HepG2 (cell line): ENCODE results near the gene OGFOD3. TPM values are rescaled to one million over a fixed set of nuclear protein-coding genes. Genes with fewer than 3 reads are reported as not detected.

Experiments
- ATF2 ChIP-seq: sonication (generic); formaldehyde crosslinking; IDR thresholded peaks from 2 replicates; pipeline ENCODE4 v1.4.0; 2020; ENCODE audit warnings: missing genetic modification reagents
- BRD4 ChIP-seq: sonication (generic); formaldehyde crosslinking; IDR thresholded peaks from 2 replicates; pipeline ENCODE4 v1.4.0; 2020; ENCODE audit warnings: missing genetic modification reagents
- FOXJ3 ChIP-seq: sonication (generic); formaldehyde crosslinking; IDR thresholded peaks from 2 replicates; pipeline ENCODE4 v1.4.0; 2020; ENCODE audit warnings: missing genetic modification reagents, mild to moderate bottlenecking, borderline replicate concordance
- JUNB ChIP-seq: sonication (generic); formaldehyde crosslinking; IDR thresholded peaks from 2 replicates; pipeline ENCODE4 v1.8.0; 2022; ENCODE audit warnings: missing genetic modification reagents, mild to moderate bottlenecking, borderline replicate concordance
- NFYB ChIP-seq: sonication (generic); formaldehyde crosslinking; IDR thresholded peaks from 2 replicates; pipeline ENCODE4 v1.4.0; 2020; ENCODE audit warnings: missing genetic modification reagents
- NR2C2 ChIP-seq: sonication (generic); formaldehyde crosslinking; IDR thresholded peaks from 2 replicates; pipeline ENCODE4 v1.4.0; 2020; ENCODE audit warnings: missing genetic modification reagents, mild to moderate bottlenecking, moderate library complexity, borderline replicate concordance
- RAD51 ChIP-seq: fragments of 450-650 bp; IDR thresholded peaks from 2 replicates; pipeline ENCODE4 v1.6.1; 2016; ENCODE audit warnings: borderline replicate concordance
- RCOR2 ChIP-seq: IDR thresholded peaks from 2 replicates; pipeline ENCODE4 v1.6.1; 2016; ENCODE audit warnings: missing biosample characterization, missing genetic modification reagents
- RELA ChIP-seq: sonication (generic); formaldehyde crosslinking; IDR thresholded peaks from 2 replicates; pipeline ENCODE4 v1.4.0; 2020; ENCODE audit warnings: missing genetic modification reagents
- SP1 ChIP-seq, 2 experiments: fragments of 450-650 bp in 1 of 2; sonication (generic) in 1 of 2; formaldehyde crosslinking in 1 of 2; IDR thresholded peaks; 2 replicates each; pipeline versions ENCODE4 v1.4.0 to v1.6.1; 2016 to 2020; ENCODE audit warnings: missing genetic modification reagents in 1 of 2
- SSRP1 ChIP-seq: IDR thresholded peaks from 2 replicates; pipeline ENCODE4 v1.6.1; 2016; ENCODE audit warnings: control low read depth
- TFDP2 ChIP-seq: sonication (generic); formaldehyde crosslinking; IDR thresholded peaks from 2 replicates; pipeline ENCODE4 v1.4.0; 2020; ENCODE audit warnings: missing genetic modification reagents
- THRA ChIP-seq: sonication (generic); formaldehyde crosslinking; IDR thresholded peaks from 2 replicates; pipeline ENCODE4 v1.4.0; 2020; ENCODE audit warnings: missing genetic modification reagents, borderline replicate concordance
- TRIM24 ChIP-seq: sonication (generic); formaldehyde crosslinking; IDR thresholded peaks from 2 replicates; pipeline ENCODE4 v1.8.0; 2022; ENCODE audit warnings: mild to moderate bottlenecking, missing genetic modification reagents
- ZBTB49 ChIP-seq: sonication (generic); formaldehyde crosslinking; IDR thresholded peaks from 2 replicates; pipeline ENCODE4 v1.4.0; 2020; ENCODE audit warnings: missing genetic modification reagents, borderline replicate concordance
- ZNF205 ChIP-seq: IDR thresholded peaks from 2 replicates; pipeline ENCODE4 v1.6.1; 2018; ENCODE audit warnings: missing biosample characterization, missing genetic modification reagents
- ZNF280D ChIP-seq: sonication (generic); formaldehyde crosslinking; IDR thresholded peaks from 2 replicates; pipeline ENCODE4 v1.5.1; 2020; ENCODE audit warnings: mild to moderate bottlenecking, missing genetic modification reagents
- polyA plus RNA-seq, 8 experiments: library from polyadenylated mRNA; depleted of rRNA in 3 of 8; stranded (reverse) in 7 of 8; unstranded in 1 of 8; fragments of >200 nt; fragmentation: Illumina TruSeq in 4 of 8; extraction: Trizol in 4 of 8; gene quantifications; 2 replicates each; pipeline versions ENCODE4 v1.2.1 to v1.2.3, GENCODE V29; 2011 to 2016; ENCODE audit warnings: low read depth in 4 of 8, missing spikeins in 1 of 8, mixed read lengths in 1 of 8; ENCODE audit not compliant: insufficient read depth in 1 of 8
- total RNA-seq, 5 experiments: library from RNA; depleted of rRNA; stranded (reverse); fragments of >200 nt; fragmentation: Illumina TruSeq; extraction: Trizol; gene quantifications; 2 replicates each; pipeline ENCODE4 v1.2.3, GENCODE V29; 2016; ENCODE audit warnings: low read depth in 1 of 5

The OGFOD3 gene
- total and polyA plus RNA-seq, 2 of the 13 experiments (the other 11 are each of a cell fraction or from before 2014, with no cell fraction given) = 40.0 to 42.1 TPM

- TF ChIP-seq SP1 (IDR thresholded peaks at IDR 0.05) (no peak), SP1 (CRISPR knock-in tag; IDR thresholded peaks at IDR 0.05) (no peak), NR2C2 (CRISPR knock-in tag) (peak; percentile 28; the same call in 1 of the 2 replicates), TFDP2 (no peak), ZNF280D (CRISPR knock-in tag) (0 out of 2 replicates have a peak, but pooled peaks have one; percentile 50), BRD4 (no peak), ZNF205 (0 out of 2 replicates have a peak, but pooled peaks have one; percentile 33), JUNB (CRISPR knock-in tag) (no peak), NFYB (CRISPR knock-in tag) (no peak), THRA (CRISPR knock-in tag) (peak; percentile 72; the same call in 1 of the 2 replicates), ATF2 (CRISPR knock-in tag) (no peak), ZBTB49 (CRISPR knock-in tag) (no peak), RCOR2 (CRISPR knock-in tag) (0 out of 2 replicates have a peak, but pooled peaks have one; percentile 37), TRIM24 (CRISPR knock-in tag) (no peak), FOXJ3 (CRISPR knock-in tag) (no peak), RELA (CRISPR knock-in tag) (no peak), SSRP1 (CRISPR knock-in tag) (0 out of 2 replicates have a peak, but pooled peaks have one; percentile 20), RAD51 (no peak)
Observed at GRCh38 chr17:82412535-82413520, 5.6 kb downstream of the OGFOD3 start (continued).
